ENCODE data around the gene OIT3. TPM values are rescaled to one million over a fixed set of nuclear protein-coding genes. Genes with fewer than 3 reads are reported as not detected.

The OIT3 gene
- total RNA-seq, 3 donors from 2014 or later, result 0.15 TPM; not detected in 2

DNA sequence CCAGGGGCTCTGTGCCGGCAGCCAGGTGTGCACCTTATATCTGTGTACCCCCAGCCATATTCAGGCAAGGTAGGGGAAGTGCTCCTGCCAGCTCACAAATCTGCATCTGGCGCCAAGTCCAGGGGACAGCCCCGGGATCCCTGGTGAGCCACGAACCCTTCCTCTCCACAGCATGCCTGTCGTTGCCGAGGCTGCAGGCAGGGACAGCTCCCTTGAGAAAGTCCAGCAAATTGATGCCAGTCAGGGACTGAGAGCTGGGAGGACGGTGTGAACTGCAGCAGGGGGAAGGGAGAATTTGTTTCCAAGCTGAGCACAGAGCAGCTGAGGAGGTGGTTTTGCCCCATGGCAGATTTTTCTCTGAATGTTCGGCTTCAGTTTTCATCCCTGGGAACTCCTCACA, 60.1 kb downstream of the OIT3 start:
- intact Hi-C loops (cut with DNase I; ENCODE audit: low total_unique reads), result no loop called here
- DNase-seq (ENCODE audit: low spot score in 2 of 2), result no peak
- Histone ChIP-seq H3K36me3 (no peaks in the 10 kb centered on the region), H3K4me1 (no peaks in the 10 kb centered on the region), H3K27me3 (no peaks in the 10 kb centered on the region), H3K9me3 (no peaks in the 10 kb centered on the region), H3K4me3 (no peak overlapping the region), H3K27ac (no peak overlapping the region)
- TF ChIP-seq POLR2A (IDR thresholded peaks at IDR 0.05), result no peak
- TF ChIP-seq, protein P1, sequence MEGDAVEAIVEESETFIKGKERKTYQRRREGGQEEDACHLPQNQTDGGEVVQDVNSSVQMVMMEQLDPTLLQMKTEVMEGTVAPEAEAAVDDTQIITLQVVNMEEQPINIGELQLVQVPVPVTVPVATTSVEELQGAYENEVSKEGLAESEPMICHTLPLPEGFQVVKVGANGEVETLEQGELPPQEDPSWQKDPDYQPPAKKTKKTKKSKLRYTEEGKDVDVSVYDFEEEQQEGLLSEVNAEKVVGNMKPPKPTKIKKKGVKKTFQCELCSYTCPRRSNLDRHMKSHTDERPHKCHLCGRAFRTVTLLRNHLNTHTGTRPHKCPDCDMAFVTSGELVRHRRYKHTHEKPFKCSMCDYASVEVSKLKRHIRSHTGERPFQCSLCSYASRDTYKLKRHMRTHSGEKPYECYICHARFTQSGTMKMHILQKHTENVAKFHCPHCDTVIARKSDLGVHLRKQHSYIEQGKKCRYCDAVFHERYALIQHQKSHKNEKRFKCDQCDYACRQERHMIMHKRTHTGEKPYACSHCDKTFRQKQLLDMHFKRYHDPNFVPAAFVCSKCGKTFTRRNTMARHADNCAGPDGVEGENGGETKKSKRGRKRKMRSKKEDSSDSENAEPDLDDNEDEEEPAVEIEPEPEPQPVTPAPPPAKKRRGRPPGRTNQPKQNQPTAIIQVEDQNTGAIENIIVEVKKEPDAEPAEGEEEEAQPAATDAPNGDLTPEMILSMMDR (IDR thresholded peaks at IDR 0.05), result no peak
- TF ChIP-seq POLR2AphosphoS5 (IDR thresholded peaks at IDR 0.05), result no peak

DNA sequence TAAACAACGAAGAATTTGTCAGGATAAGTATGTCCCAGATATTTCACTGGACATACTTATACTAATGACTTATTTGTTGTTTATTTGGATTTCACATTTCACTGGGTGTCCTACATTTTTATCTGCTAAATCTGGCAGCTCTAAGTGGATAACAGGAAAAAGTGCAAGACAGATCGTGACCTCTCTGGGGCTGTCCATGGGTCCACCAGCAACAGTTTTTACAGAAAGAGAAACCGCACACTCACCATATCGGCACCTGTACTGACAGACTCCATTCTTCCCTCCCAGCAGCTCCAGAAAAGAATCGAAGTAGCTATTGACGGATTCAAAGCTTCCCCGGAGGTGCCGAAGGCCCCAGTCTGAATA, 60.7 kb downstream of the OIT3 start:
- intact Hi-C loops (cut with DNase I; ENCODE audit: low total_unique reads), result no loop called here
- no peak overlapping the region for H3K4me3 ChIP-seq
- no peak for DNase-seq (ENCODE audit: low spot score in 2 of 2)
- no peak for TF ChIP-seq POLR2A (IDR thresholded peaks at IDR 0.05)
- TF ChIP-seq POLR2AphosphoS5 (IDR thresholded peaks at IDR 0.05), result no peak
- TF ChIP-seq, protein P1 (IDR thresholded peaks at IDR 0.05), result no peak
- H3K9me3 ChIP-seq, result no peaks in the 10 kb centered on the region
- H3K27ac ChIP-seq, result no peak overlapping the region
- no peaks in the 10 kb centered on the region for H3K4me1 ChIP-seq
- no peaks in the 10 kb centered on the region for H3K36me3 ChIP-seq
- no peaks in the 10 kb centered on the region for H3K27me3 ChIP-seq

DNA sequence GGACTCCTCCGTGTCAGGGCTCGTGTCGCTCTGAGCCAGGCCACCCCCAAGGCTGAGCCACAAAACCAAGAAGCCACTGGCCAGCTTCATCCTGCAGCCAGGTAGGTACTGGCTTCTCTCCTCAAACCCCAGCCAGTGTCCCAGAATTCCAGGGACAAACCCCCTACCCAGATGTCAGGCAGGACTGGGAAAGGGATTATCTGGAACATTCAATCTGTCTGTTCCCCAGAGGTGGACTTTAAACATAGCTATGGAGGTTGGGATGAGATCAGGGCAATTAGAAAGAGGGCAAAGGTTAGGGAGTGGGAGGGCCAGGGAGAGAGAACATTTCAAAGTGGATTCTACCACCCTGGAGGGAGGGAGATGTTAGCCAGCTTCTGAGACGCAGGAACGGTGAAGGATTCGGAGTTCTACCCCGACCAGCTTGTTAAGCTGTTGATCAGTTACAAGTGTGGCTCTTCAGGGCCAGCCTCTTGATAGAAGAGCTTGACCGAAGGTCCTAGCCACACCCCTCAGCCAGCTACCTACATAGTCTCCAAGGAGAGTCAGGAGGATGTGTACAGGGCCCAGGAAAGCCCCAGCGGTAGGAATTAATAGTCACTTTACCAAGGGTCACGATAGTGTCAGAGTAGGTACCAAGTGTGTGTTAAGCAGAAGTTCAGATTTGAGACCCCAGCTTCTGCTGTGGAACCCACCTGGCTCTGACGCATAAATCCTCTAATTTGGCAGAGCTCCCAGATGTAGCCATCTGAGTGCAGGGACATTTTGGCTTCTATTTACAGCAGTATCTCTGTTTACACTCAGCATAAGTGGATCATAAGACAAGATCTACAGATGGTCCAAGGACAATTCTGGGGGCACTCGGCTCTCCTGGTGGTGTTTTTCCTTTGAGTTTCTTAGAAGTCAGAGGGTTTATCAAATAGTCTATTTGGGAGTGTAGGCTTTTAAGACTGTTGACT, 61.3 kb downstream of the OIT3 start, which contains the start of gene PLA2G12B:
Gene PLA2G12B (minus strand): TSS at position 211 of the 959 bp plus-strand sequence. CDS start 121 bp downstream, at position 90.
- H3K4me3 ChIP-seq, result no peak within 1 kb of the TSS
- intact Hi-C loops (cut with DNase I; ENCODE audit: low total_unique reads), result no loop called here
- H3K9me3 ChIP-seq, result no peaks in the 10 kb centered on the region
- H3K27me3 ChIP-seq, result no peaks in the 10 kb centered on the region
- H3K27ac ChIP-seq, result no peak within 1 kb of the TSS
- H3K4me1 ChIP-seq, result no peaks in the 10 kb centered on the region
- no peak for TF ChIP-seq POLR2A (IDR thresholded peaks at IDR 0.05)
- TF ChIP-seq POLR2AphosphoS5 (IDR thresholded peaks at IDR 0.05), result no peak
- TF ChIP-seq, protein P1 (IDR thresholded peaks at IDR 0.05), result no peak
- DNase-seq (ENCODE audit: low spot score in 2 of 2), result no peak
- no peaks in the 10 kb centered on the region for H3K36me3 ChIP-seq

DNA sequence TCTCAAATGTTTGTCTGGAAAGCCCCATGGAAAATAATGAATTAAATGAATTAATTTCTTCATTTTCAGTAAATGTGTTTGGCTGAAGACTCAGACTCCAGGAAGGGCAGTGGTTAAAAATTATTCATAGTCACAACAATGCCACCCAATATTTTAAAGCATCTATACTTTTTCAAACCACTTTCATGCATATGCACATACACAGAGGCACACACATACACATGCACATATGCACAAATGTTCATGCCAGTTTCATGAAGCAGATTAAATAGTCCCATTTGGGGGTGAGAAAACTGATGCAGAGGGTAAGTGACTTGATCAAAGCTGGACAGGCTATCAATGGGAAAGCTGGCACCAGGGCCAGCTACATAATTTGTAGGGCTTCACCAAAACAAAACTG, 62.5 kb downstream of the OIT3 start:
- H3K27me3 ChIP-seq, result no peaks in the 10 kb centered on the region
- DNase-seq (ENCODE audit: low spot score in 2 of 2), result no peak
- H3K4me1 ChIP-seq, result no peaks in the 10 kb centered on the region
- H3K36me3 ChIP-seq, result no peaks in the 10 kb centered on the region
- H3K27ac ChIP-seq, result no peak overlapping the region
- intact Hi-C loops (cut with DNase I; ENCODE audit: low total_unique reads), result no loop called here
- TF ChIP-seq POLR2AphosphoS5 (IDR thresholded peaks at IDR 0.05) (no peak), POLR2A (IDR thresholded peaks at IDR 0.05) (no peak)
- TF ChIP-seq, protein P1 (IDR thresholded peaks at IDR 0.05), result no peak
- no peak overlapping the region for H3K4me3 ChIP-seq
- no peaks in the 10 kb centered on the region for H3K9me3 ChIP-seq

DNA sequence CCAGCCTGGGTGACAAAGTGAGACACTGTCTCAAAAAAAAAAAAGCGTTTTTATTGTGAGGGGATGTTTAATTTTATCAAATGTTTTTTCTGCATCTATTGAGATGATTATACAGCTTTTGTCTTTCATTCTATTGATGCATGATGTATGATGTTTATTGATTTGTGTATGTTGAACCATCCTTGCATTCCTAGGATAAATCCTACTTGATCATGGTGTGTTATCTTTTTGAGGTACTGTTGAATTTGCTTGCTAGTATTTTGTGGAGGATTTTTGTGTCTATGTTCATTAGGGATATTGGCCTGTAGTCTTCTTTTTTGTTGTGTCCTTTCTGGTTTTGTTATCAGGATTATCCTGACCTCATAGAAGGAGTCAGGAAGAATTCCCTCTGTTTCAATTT, 83.3 kb downstream of the OIT3 start:
- Histone ChIP-seq H3K4me1 (no peaks in the 10 kb centered on the region), H3K4me3 (no peak overlapping the region), H3K27ac (no peak overlapping the region), H3K36me3 (no peaks in the 10 kb centered on the region), H3K27me3 (no peaks in the 10 kb centered on the region), H3K9me3 (peaks cover 14 to 41% of the 10 kb centered on the region in 2 donors)
- TF ChIP-seq POLR2AphosphoS5 (IDR thresholded peaks at IDR 0.05), result no peak
- TF ChIP-seq, protein P1 (IDR thresholded peaks at IDR 0.05), result no peak
- DNase-seq (ENCODE audit: low spot score in 2 of 2), result no peak
- intact Hi-C loops (cut with DNase I; ENCODE audit: low total_unique reads), result no loop called here
